Neuronal stem cell (in vitro differentiated cells): ENCODE results near the gene UGT1A3.

ENCODE experiments used
- DNase-seq: peaks from one replicate; pipeline ENCODE4 v3.0.0-alpha.2; 2013; ENCODE audit warnings: low spot score
- H2AFZ ChIP-seq: one replicate; pipeline ENCODE4 v1.6.1; 2013; ENCODE audit warnings: mild to moderate bottlenecking, low read length, inconsistent platforms
- H2AK5ac ChIP-seq: 2 replicates; pipeline ENCODE4 v1.6.1; 2013; ENCODE audit warnings: low read depth, mild to moderate bottlenecking, inconsistent platforms, low read length, moderate library complexity, mixed read lengths
- H2BK120ac ChIP-seq: 2 replicates; pipeline ENCODE4 v1.6.1; 2013; ENCODE audit warnings: low read depth, mild to moderate bottlenecking, inconsistent platforms, low read length, moderate library complexity, mixed read lengths
- H2BK12ac ChIP-seq: one replicate; pipeline ENCODE4 v1.6.1; 2013; ENCODE audit warnings: low read length, inconsistent platforms
- H2BK15ac ChIP-seq: 2 replicates; pipeline ENCODE4 v1.6.1; 2013; ENCODE audit warnings: mild to moderate bottlenecking, low read length, inconsistent platforms, mixed read lengths
- H2BK5ac ChIP-seq: one replicate; pipeline ENCODE4 v1.6.1; 2013; ENCODE audit warnings: inconsistent platforms, mild to moderate bottlenecking, low read length, moderate library complexity
- H3K14ac ChIP-seq: one replicate; pipeline ENCODE4 v1.6.1; 2013; ENCODE audit warnings: low read length, inconsistent platforms
- H3K18ac ChIP-seq: 2 replicates; pipeline ENCODE4 v1.6.1; 2013; ENCODE audit warnings: low read length, inconsistent platforms
- H3K23ac ChIP-seq: 2 replicates; pipeline ENCODE4 v1.6.1; 2013; ENCODE audit warnings: low read depth, mild to moderate bottlenecking, mixed read lengths, low read length, inconsistent platforms; ENCODE audit not compliant: poor library complexity
- H3K27ac ChIP-seq: replicated peaks from 3 replicates; pipeline ENCODE4 v1.5.1; 2013; ENCODE audit warnings: low read length, inconsistent platforms
- H3K27me3 ChIP-seq, 3 experiments: 2 replicates each; pipeline ENCODE4 v1.6.1; 2013; ENCODE audit warnings: low read length in 3 of 3, mild to moderate bottlenecking in 2 of 3, inconsistent platforms in 1 of 3, low read depth in 1 of 3, mixed read lengths in 1 of 3, moderate library complexity in 1 of 3; ENCODE audit not compliant: control insufficient read depth in 3 of 3, insufficient read depth in 3 of 3
- H3K36me3 ChIP-seq, 2 donors: replicated peaks in 1 of 2; 2 replicates each; pipeline ENCODE4 v1.6.1; 2013; ENCODE audit warnings: low read length in 2 of 2; ENCODE audit not compliant: control insufficient read depth in 2 of 2, insufficient read depth in 2 of 2
- H3K4ac ChIP-seq: 2 replicates; pipeline ENCODE4 v1.6.1; 2013; ENCODE audit warnings: inconsistent platforms, mild to moderate bottlenecking, low read length, moderate library complexity
- H3K4me1 ChIP-seq, 2 donors: 1 replicate in 1 of 2; 2 replicates in 1 of 2; pipeline ENCODE4 v1.6.1; 2013; ENCODE audit warnings: low read length in 2 of 2, low read depth in 1 of 2; ENCODE audit not compliant: control insufficient read depth in 2 of 2, insufficient read depth in 1 of 2
- H3K4me2 ChIP-seq: one replicate; pipeline ENCODE4 v1.6.1; 2013; ENCODE audit warnings: mild to moderate bottlenecking, low read length, inconsistent platforms; ENCODE audit not compliant: insufficient read depth, poor library complexity, severe bottlenecking
- H3K4me3 ChIP-seq, 2 donors: 2 replicates each; pipeline ENCODE4 v1.5.1; 2013; ENCODE audit warnings: low read length in 2 of 2, mild to moderate bottlenecking in 2 of 2, inconsistent platforms in 1 of 2, moderate library complexity in 1 of 2
- H3K79me1 ChIP-seq: one replicate; pipeline ENCODE4 v1.6.1; 2013; ENCODE audit warnings: low read depth, mild to moderate bottlenecking, inconsistent platforms, low read length, moderate library complexity
- H3K9ac ChIP-seq: one replicate; pipeline ENCODE4 v1.6.1; 2013; ENCODE audit warnings: mild to moderate bottlenecking, low read depth, low read length, inconsistent platforms; ENCODE audit not compliant: poor library complexity
- H3K9me3 ChIP-seq, 2 donors: replicated peaks in 1 of 2; 2 replicates each; pipeline versions ENCODE3 to v1.6.1; 2013; ENCODE audit warnings: low read length in 2 of 2, mild to moderate bottlenecking in 2 of 2, inconsistent platforms in 1 of 2, low read depth in 1 of 2, mixed read lengths in 1 of 2, moderate library complexity in 1 of 2; ENCODE audit not compliant: control insufficient read depth in 2 of 2, insufficient read depth in 1 of 2
- H4K8ac ChIP-seq: one replicate; pipeline ENCODE4 v1.6.1; 2013; ENCODE audit warnings: low read depth, mild to moderate bottlenecking, inconsistent platforms, low read length, moderate library complexity
- H4K91ac ChIP-seq: one replicate; pipeline ENCODE4 v1.6.1; 2013; ENCODE audit warnings: low read length, low read depth, mild to moderate bottlenecking, inconsistent platforms; ENCODE audit not compliant: poor library complexity
- WGBS, 2 donors: extraction: QIAGEN DNeasy Blood & Tissue Kit; methylation state at CpG; one replicate each; pipeline ENCODE4 v1.1.7; 2013; ENCODE audit warnings: missing lambda C conversion rate in 2 of 2, mixed read lengths in 1 of 2; ENCODE audit not compliant: insufficient read length in 2 of 2, insufficient replicate concordance in 1 of 2; ENCODE audit errors: extremely low coverage in 2 of 2; 5-methylcytosine and 5-hydroxymethylcytosine counted together

UGT1A3 gene

GRCh38 chr2:233803292-233803911 is 74.6 kb downstream of the UGT1A3 start:
- Histone ChIP-seq H3K9ac (no peak overlapping the region), H4K91ac (no peak overlapping the region), H2BK15ac (no peak overlapping the region), H3K23ac (no peak overlapping the region), H3K27ac (no peak overlapping the region), H3K14ac (no peak overlapping the region), H2AK5ac (no peak overlapping the region), H3K4me1 (peaks cover 0 to 2% of the 10 kb centered on the region in 2 donors), H3K4me2 (no peak overlapping the region), H3K4me3 (no peak overlapping the region), H3K4ac (no peak overlapping the region), H3K36me3 (no peaks in the 10 kb centered on the region), H2AFZ (no peak overlapping the region), H4K8ac (no peak overlapping the region), H3K18ac (no peak overlapping the region), H2BK5ac (no peak overlapping the region), H2BK120ac (no peak overlapping the region), H3K79me1 (no peaks in the 10 kb centered on the region), H3K9me3 (peaks cover 0 to 2% of the 10 kb centered on the region in 2 donors), H2BK12ac (no peak overlapping the region), H3K27me3 (peaks cover 0 to 13% (median 0%) of the 10 kb centered on the region in 3 experiments)
- DNase-seq = no peak
- WGBS, 2 donors = no CpG with 5 or more reads among the region's 2 CpGs

- Histone ChIP-seq H4K91ac (no peak overlapping the region), H3K27me3 (peaks cover 0 to 16% (median 0%) of the 10 kb centered on the region in 3 experiments), H3K4ac (no peak overlapping the region), H3K79me1 (no peaks in the 10 kb centered on the region), H2BK5ac (no peak overlapping the region), H2BK15ac (peak overlapping the region; percentile 20), H3K9me3 (peaks cover 0 to 2% of the 10 kb centered on the region in 2 donors), H3K27ac (no peak overlapping the region), H2BK12ac (no peak overlapping the region), H2BK120ac (no peak overlapping the region), H2AK5ac (no peak overlapping the region), H4K8ac (no peak overlapping the region), H3K9ac (no peak overlapping the region), H3K36me3 (no peaks in the 10 kb centered on the region), H3K4me2 (no peak overlapping the region), H3K4me1 (peaks cover 0 to 2% of the 10 kb centered on the region in 2 donors), H2AFZ (no peak overlapping the region), H3K18ac (peak overlapping the region; percentile 12), H3K14ac (no peak overlapping the region), H3K4me3 (peak overlapping the region in 1 of 2 donors; percentile 23), H3K23ac (no peak overlapping the region)
- no CpG with 5 or more reads among the region's 8 CpGs for WGBS, 2 donors
- no peak for DNase-seq
These were observed 75.2 kb downstream of the UGT1A3 start for GRCh38 chr2:233803994-233804393.

GRCh38 chr2:233807215-233807865 is 78.5 kb downstream of the UGT1A3 start:
- Histone ChIP-seq H3K4me2 (no peak overlapping the region), H3K27ac (no peak overlapping the region), H3K4ac (no peak overlapping the region), H2AK5ac (peak overlapping the region; percentile 2), H3K4me3 (peak overlapping the region in 1 of 2 donors; percentile 46), H3K18ac (peak overlapping the region; percentile 67), H3K9ac (no peak overlapping the region), H4K91ac (no peak overlapping the region), H2BK12ac (no peak overlapping the region), H3K4me1 (no peaks in the 10 kb centered on the region), H3K36me3 (no peaks in the 10 kb centered on the region), H3K79me1 (no peaks in the 10 kb centered on the region), H3K23ac (no peak overlapping the region), H3K9me3 (peaks cover 0 to 2% of the 10 kb centered on the region in 2 donors), H2BK5ac (no peak overlapping the region), H2AFZ (no peak overlapping the region), H4K8ac (no peak overlapping the region), H2BK120ac (no peak overlapping the region), H3K27me3 (peaks cover 0 to 16% (median 0%) of the 10 kb centered on the region in 3 experiments), H2BK15ac (no peak overlapping the region), H3K14ac (no peak overlapping the region)
- no peak for DNase-seq
- no CpG with 5 or more reads among the region's 12 CpGs for WGBS, 2 donors
